HCT116 (cell line): ENCODE data around the gene TAC1. TPM values are rescaled to one million over a fixed set of nuclear protein-coding genes. Genes with fewer than 3 reads are reported as not detected.

Source experiments
- ATAC-seq: fragments of 200-7000 bp; cut with Tn5 transposase; 2 replicates; pipeline ENCODE4 v1.9.1; 2020; ENCODE audit warnings: mild to moderate bottlenecking, moderate library complexity
- BruUV-seq: library from RNA; stranded (reverse); fragments of 400-500 nt; replicated peaks from 2 replicates; lab custom pipeline; 2021; lab: Mats Ljungman, UMichigan
- CTCF ChIA-PET: fragments of 300-600 bp; sonication (Branson Sonifier 250); formaldehyde crosslinking; loops from one replicate; lab custom pipeline; 2021; ENCODE audit warnings: antibody characterized with exemption; lab: Charles Lee
- POLR2A ChIA-PET: fragments of 300-600, 350-600 bp; sonication (Branson Sonifier 250); formaldehyde crosslinking; loops from one replicate; lab custom pipeline; 2021; ENCODE audit warnings: antibody characterized with exemption; lab: Charles Lee
- RAD21 ChIA-PET, 2 experiments: fragments of 300-600 bp; sonication (Branson Sonifier 250); formaldehyde crosslinking; loops; one replicate each; lab custom pipeline; 2023; ENCODE audit warnings: low total read pairs in 2 of 2; ENCODE audit not compliant: uncharacterized antibody in 2 of 2, unreplicated experiment in 2 of 2, low non-redundant PET in 1 of 2; lab: Charles Lee
- DNase-seq: peaks from one replicate; pipeline ENCODE4 v3.0.0-alpha.2; 2010; ENCODE audit warnings: low read depth, low spot score
- H2AFZ ChIP-seq: fragments of 200-600 bp; shearing (Covaris generic), sonication (generic); 2 replicates; pipeline ENCODE4 v1.6.1; 2017; ENCODE audit warnings: low read depth, mixed run types, mixed read lengths, antibody characterized with exemption, low read length; ENCODE audit not compliant: poor library complexity, severe bottlenecking
- H3K27ac ChIP-seq: 2 replicates; pipeline ENCODE4 v1.5.1; 2012; ENCODE audit warnings: low read depth, low read length
- H3K27me3 ChIP-seq: fragments of 200-600 bp; sonication (generic); 2 replicates; pipeline ENCODE4 v1.6.1; 2016; ENCODE audit warnings: mixed run types, low read length, mixed read lengths; ENCODE audit not compliant: insufficient read depth
- H3K36me3 ChIP-seq, 2 experiments: fragments of 200-500 bp in 1 of 2; fragments of 200-600 bp in 1 of 2; sonication (Bioruptor generic) in 1 of 2; sonication (generic) in 1 of 2; 2 replicates each; pipeline versions ENCODE4 v1.5.1 to v1.6.1; 2014 to 2016; ENCODE audit warnings: low read length in 2 of 2, inconsistent platforms in 1 of 2, mixed read lengths in 1 of 2, mixed run types in 1 of 2; ENCODE audit not compliant: insufficient read depth in 2 of 2, control insufficient read depth in 1 of 2
- H3K4me1 ChIP-seq, 2 experiments: fragments of 200-600 bp in 1 of 2; sonication (generic) in 1 of 2; 2 replicates each; pipeline versions ENCODE4 v1.5.1 to v1.6.1; 2012 to 2017; ENCODE audit warnings: low read length in 2 of 2, inconsistent platforms in 1 of 2, mild to moderate bottlenecking in 1 of 2, mixed read lengths in 1 of 2, mixed run types in 1 of 2, moderate library complexity in 1 of 2; ENCODE audit not compliant: insufficient read depth in 2 of 2, control insufficient read depth in 1 of 2
- H3K4me2 ChIP-seq: fragments of 200-600 bp; sonication (generic); 2 replicates; pipeline ENCODE4 v1.6.1; 2017; ENCODE audit warnings: mixed run types, low read length, mixed read lengths
- H3K4me3 ChIP-seq, 2 experiments: fragments of 200-600 bp in 1 of 2; sonication (generic) in 1 of 2; replicated peaks in 1 of 2; 2 replicates each; pipeline ENCODE4 v1.5.1; 2011 to 2016; ENCODE audit warnings: low read length in 2 of 2, control low read depth in 1 of 2, low read depth in 1 of 2, mild to moderate bottlenecking in 1 of 2, mixed read lengths in 1 of 2, mixed run types in 1 of 2
- H3K79me2 ChIP-seq: fragments of 200-600 bp; sonication (generic); 2 replicates; pipeline ENCODE4 v1.6.1; 2017; ENCODE audit warnings: mild to moderate bottlenecking, mixed run types, low read length, moderate library complexity, mixed read lengths; ENCODE audit not compliant: insufficient read depth
- H3K9ac ChIP-seq: fragments of 200-600 bp; sonication (generic); 2 replicates; pipeline ENCODE4 v1.6.1; 2016; ENCODE audit warnings: low read length, mixed read lengths
- H3K9me2 ChIP-seq: fragments of 200-600 bp; sonication (generic), shearing (Covaris generic); 2 replicates; pipeline ENCODE4 v1.6.1; 2017; ENCODE audit warnings: mixed run types, mild to moderate bottlenecking, moderate library complexity; ENCODE audit not compliant: insufficient read depth
- H3K9me3 ChIP-seq, 2 experiments: fragments of 200-500 bp in 1 of 2; fragments of 200-600 bp in 1 of 2; sonication (Bioruptor generic) in 1 of 2; sonication (generic) in 1 of 2; 2 replicates each; pipeline ENCODE4 v1.6.1; 2014 to 2017; ENCODE audit warnings: low read length in 2 of 2, mixed read lengths in 2 of 2, inconsistent platforms in 1 of 2, low read depth in 1 of 2, mild to moderate bottlenecking in 1 of 2, mixed run types in 1 of 2, moderate library complexity in 1 of 2; ENCODE audit not compliant: control insufficient read depth in 1 of 2, insufficient read depth in 1 of 2
- H4K20me1 ChIP-seq: fragments of 200-600 bp; sonication (generic), shearing (Covaris generic); 2 replicates; pipeline ENCODE4 v1.6.1; 2017; ENCODE audit warnings: mixed run types, mild to moderate bottlenecking, moderate library complexity; ENCODE audit not compliant: insufficient read depth
- ATF3 ChIP-seq: IDR thresholded peaks from 2 replicates; pipeline ENCODE4 v1.6.1; 2012
- MAX ChIP-seq: IDR thresholded peaks from 2 replicates; pipeline ENCODE4 v1.6.1; 2012
- POLR2A ChIP-seq: IDR thresholded peaks from 2 replicates; pipeline ENCODE4 v1.7.0; 2011; ENCODE audit warnings: borderline replicate concordance; ENCODE audit not compliant: insufficient read depth, insufficient read length; ENCODE audit errors: extremely low read depth
- POLR2AphosphoS5 ChIP-seq: IDR thresholded peaks from 2 replicates; pipeline ENCODE4 v1.6.1; 2011; ENCODE audit warnings: mild to moderate bottlenecking, low read depth, low read length, moderate library complexity
- REST ChIP-seq: IDR thresholded peaks from 2 replicates; pipeline ENCODE4 v1.6.1; 2012; ENCODE audit warnings: low read depth
- SIN3A ChIP-seq: IDR thresholded peaks from 2 replicates; pipeline ENCODE4 v1.6.1; 2012; ENCODE audit warnings: low read depth
- SP1 ChIP-seq: IDR thresholded peaks from 2 replicates; pipeline ENCODE4 v1.6.1; 2012; ENCODE audit warnings: low read depth
- YY1 ChIP-seq: IDR thresholded peaks from 2 replicates; pipeline ENCODE4 v1.6.1; 2011; ENCODE audit warnings: low read length, low read depth, moderate library complexity, mild to moderate bottlenecking; ENCODE audit not compliant: insufficient replicate concordance; ENCODE audit errors: extremely low read depth
- ZBTB33 ChIP-seq: IDR thresholded peaks from 2 replicates; pipeline ENCODE4 v1.6.1; 2011; ENCODE audit warnings: mild to moderate bottlenecking, low read length, moderate library complexity; ENCODE audit not compliant: insufficient replicate concordance; ENCODE audit errors: extremely low read depth
- intact Hi-C: fragments of 100-400 bp; cut with micrococcal nuclease; formaldehyde crosslinking; loops from 2 replicates; pipeline ENCODE4 v1.10.0; 2022
- total RNA-seq: library from RNA; stranded (reverse); gene quantifications from one replicate; pipeline ENCODE4 v1.2.1, GENCODE V29; 2021; ENCODE audit not compliant: unreplicated experiment

Gene TAC1
- total RNA-seq, 1 experiment from 2014 or later = not detected

- Histone ChIP-seq H3K27me3 (no peaks in the 10 kb centered on the region), H3K4me1 (no peaks in the 10 kb centered on the region), H3K4me2 (no peak overlapping the region), H3K27ac (no peak overlapping the region), H3K36me3 (no peaks in the 10 kb centered on the region), H4K20me1 (no peaks in the 10 kb centered on the region), H3K4me3 (no peak overlapping the region), H3K9ac (no peak overlapping the region), H3K9me2 (no peaks in the 10 kb centered on the region), H2AFZ (no peak overlapping the region), H3K9me3 (no peaks in the 10 kb centered on the region), H3K79me2 (no peaks in the 10 kb centered on the region)
- TF ChIP-seq ZBTB33 (no peak), POLR2A (no peak), YY1 (no peak), MAX (no peak), SP1 (no peak), POLR2AphosphoS5 (no peak), SIN3A (no peak), REST (no peak), ATF3 (no peak)
- intact Hi-C loops = no loop called here
- ChIA-PET RAD21 (no interaction called here), POLR2A (no interaction called here), CTCF (no interaction called here)
- no peak for ATAC-seq
- no TSS peak for BruUV-seq
- DNase-seq = no peak
Observed at GRCh38 chr7:97748482-97748881, 16.6 kb downstream of the TAC1 start.
